Activated CD4-positive, alpha-beta memory T cell treated with anti-CD3 and anti-CD28 coated beads, Interleukin-2, amount 10 ng/mL, durations not matched to agents 7 days and 5 days (primary cell): ENCODE results near the gene SDCBP2. TPM values are rescaled to one million over a fixed set of nuclear protein-coding genes. Genes with fewer than 3 reads are reported as not detected.

Experiments used
- CTCF ChIA-PET: fragments of 350-600 bp; sonication (Branson Sonifier 250); formaldehyde crosslinking; loops from one replicate; lab custom pipeline; 2021; ENCODE audit warnings: antibody characterized with exemption, inconsistent platforms; lab: Charles Lee
- POLR2A ChIA-PET: fragments of 350-600 bp; sonication (Branson Sonifier 250); formaldehyde crosslinking; loops from one replicate; lab custom pipeline; 2021; ENCODE audit warnings: antibody characterized with exemption; lab: Charles Lee
- DNase-seq: peaks from one replicate; pipeline ENCODE4 v3.0.0-alpha.2; 2020
- H3K27ac Mint-ChIP-seq: one replicate; pipeline ENCODE4 v1.8.0; 2021; ENCODE audit warnings: mild to moderate bottlenecking, mixed read lengths
- H3K27me3 Mint-ChIP-seq: one replicate; pipeline ENCODE4 v1.8.0; 2021; ENCODE audit warnings: mixed read lengths
- H3K36me3 Mint-ChIP-seq: one replicate; pipeline ENCODE4 v1.8.0; 2021; ENCODE audit warnings: low read depth, mixed read lengths
- H3K4me1 Mint-ChIP-seq: one replicate; pipeline ENCODE4 v1.8.0; 2021; ENCODE audit warnings: mixed read lengths
- H3K4me3 Mint-ChIP-seq: one replicate; pipeline ENCODE4 v1.8.0; 2021; ENCODE audit warnings: mild to moderate bottlenecking, mixed read lengths
- H3K9me3 Mint-ChIP-seq: one replicate; pipeline ENCODE4 v1.8.0; 2021; ENCODE audit warnings: mixed read lengths
- total RNA-seq, 2 experiments: library from RNA; stranded (reverse); gene quantifications; one replicate each; pipeline ENCODE4 v1.2.3, GENCODE V29; 2021

The SDCBP2 gene
- total RNA-seq, 2 experiments from 2014 or later, result 3.1 to 3.2 TPM

- Mint-ChIP-seq H3K36me3 (no peaks in the 10 kb centered on the region), H3K27ac (no peak overlapping the region), H3K4me3 (no peak overlapping the region), H3K9me3 (no peaks in the 10 kb centered on the region), H3K27me3 (no peaks in the 10 kb centered on the region), H3K4me1 (peaks cover 8% of the 10 kb centered on the region)
- ChIA-PET CTCF (no interaction called here), POLR2A (no interaction called here)
- no peak for DNase-seq
Measured at GRCh38 chr20:1305712-1306111, 23.2 kb downstream of the SDCBP2 start.

GRCh38 chr20:1304710-1305515, 24.0 kb downstream of the SDCBP2 start:
- Mint-ChIP-seq H3K4me3 (no peak overlapping the region), H3K27me3 (no peaks in the 10 kb centered on the region), H3K36me3 (no peaks in the 10 kb centered on the region), H3K4me1 (peaks cover 16% of the 10 kb centered on the region), H3K9me3 (no peaks in the 10 kb centered on the region), H3K27ac (no peak overlapping the region)
- ChIA-PET CTCF (no interaction called here), POLR2A (no interaction called here)
- DNase-seq, result no peak

GRCh38 chr20:1302685-1303541, 26.0 kb downstream of the SDCBP2 start:
- ChIA-PET POLR2A (no interaction called here), CTCF (interaction anchor here (0.7 kb wide), 1 partner anchor 10 kb away, joined by 3 read pairs; no protein-coding TSS in a partner anchor)
- Mint-ChIP-seq H3K9me3 (no peaks in the 10 kb centered on the region), H3K4me3 (no peak overlapping the region), H3K27me3 (no peaks in the 10 kb centered on the region), H3K4me1 (peaks cover 21% of the 10 kb centered on the region), H3K36me3 (no peaks in the 10 kb centered on the region), H3K27ac (no peak overlapping the region)
- DNase-seq, result peak; percentile 38

- Mint-ChIP-seq H3K4me3 (peak overlapping the region; percentile 13), H3K27ac (peak overlapping the region; percentile 58), H3K36me3 (no peaks in the 10 kb centered on the region), H3K27me3 (no peaks in the 10 kb centered on the region), H3K4me1 (peaks cover 21% of the 10 kb centered on the region), H3K9me3 (no peaks in the 10 kb centered on the region)
- POLR2A ChIA-PET, result interaction anchor here (0.8 to 2.1 kb wide), 10 partner anchors 14 to 166 kb away, joined by 3 to 8 read pairs (median 4); partner anchors contain the start of gene SNPH
- peak; percentile 77 for DNase-seq
- CTCF ChIA-PET, result interaction anchor here (0.8 to 1.8 kb wide), 17 partner anchors 9 to 476 kb away, joined by 3 to 10 read pairs (median 5); partner anchors contain the start of genes NSFL1C and RAD21L1
Measured at GRCh38 chr20:1301031-1301529, 27.9 kb downstream of the SDCBP2 start.

GRCh38 chr20:1300083-1300840, 28.7 kb downstream of the SDCBP2 start:
- Mint-ChIP-seq H3K4me1 (peaks cover 21% of the 10 kb centered on the region), H3K27ac (peak overlapping the region; percentile 58), H3K4me3 (no peak overlapping the region), H3K9me3 (no peaks in the 10 kb centered on the region), H3K36me3 (no peaks in the 10 kb centered on the region), H3K27me3 (no peaks in the 10 kb centered on the region)
- ChIA-PET CTCF (interaction anchor here (0.8 to 1.8 kb wide), 13 partner anchors 10 to 477 kb away, joined by 3 to 10 read pairs (median 6); partner anchors contain the start of gene NSFL1C), POLR2A (interaction anchor here (0.8 to 2.1 kb wide), 10 partner anchors 13 to 167 kb away, joined by 3 to 8 read pairs (median 4); partner anchors contain the start of gene SNPH)
- no peak for DNase-seq

DNA sequence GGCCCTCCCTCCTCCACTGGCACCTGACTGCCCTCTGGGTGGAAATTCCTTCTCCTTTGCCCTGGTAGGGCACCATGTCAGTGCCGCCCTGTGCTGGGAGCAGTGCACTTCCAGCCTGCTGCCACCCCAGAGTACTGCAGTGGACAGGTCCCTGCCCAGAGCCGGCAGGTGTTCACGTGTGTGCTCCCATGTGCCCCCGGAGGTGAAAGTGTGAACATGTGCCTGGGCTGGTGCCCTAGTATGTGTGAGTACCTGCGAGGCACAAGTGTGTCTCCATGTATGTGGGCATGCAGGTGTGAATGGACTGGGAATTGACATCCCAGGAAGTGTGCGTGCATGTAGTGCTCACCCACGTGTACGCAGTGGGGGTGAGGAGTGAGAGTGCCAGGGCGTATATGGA, 29.4 kb downstream of the SDCBP2 start:
- ChIA-PET POLR2A (interaction anchor here (2.1 kb wide), 1 partner anchor 13 kb away, joined by 7 read pairs; no protein-coding TSS in a partner anchor), CTCF (no interaction called here)
- DNase-seq, result peak; percentile 47
- Mint-ChIP-seq H3K36me3 (no peaks in the 10 kb centered on the region), H3K4me1 (peaks cover 21% of the 10 kb centered on the region), H3K9me3 (no peaks in the 10 kb centered on the region), H3K27me3 (no peaks in the 10 kb centered on the region), H3K4me3 (no peak overlapping the region), H3K27ac (no peak overlapping the region)

- CTCF ChIA-PET, result interaction anchor here (0.7 to 1.1 kb wide), 3 partner anchors 14 to 176 kb away, joined by 3 read pairs; no protein-coding TSS in a partner anchor
- no peaks in the 10 kb centered on the region for H3K27me3 Mint-ChIP-seq
- no peaks in the 10 kb centered on the region for H3K9me3 Mint-ChIP-seq
- H3K4me1 Mint-ChIP-seq, result peaks cover 21% of the 10 kb centered on the region
- no peaks in the 10 kb centered on the region for H3K36me3 Mint-ChIP-seq
- H3K27ac Mint-ChIP-seq, result no peak overlapping the region
- no peak overlapping the region for H3K4me3 Mint-ChIP-seq
- POLR2A ChIA-PET, result interaction anchor here (0.6 kb wide), 1 partner anchor 26 kb away, joined by 3 read pairs; no protein-coding TSS in a partner anchor
- DNase-seq, result no peak
Measured at GRCh38 chr20:1298888-1299511, 29.9 kb downstream of the SDCBP2 start.

- no peaks in the 10 kb centered on the region for H3K9me3 Mint-ChIP-seq
- H3K27me3 Mint-ChIP-seq, result no peaks in the 10 kb centered on the region
- DNase-seq, result no peak
- ChIA-PET CTCF (interaction anchor here (1.0 to 1.1 kb wide), 2 partner anchors 15 to 18 kb away, joined by 3 read pairs; no protein-coding TSS in a partner anchor), POLR2A (no interaction called here)
- H3K4me3 Mint-ChIP-seq, result no peak overlapping the region
- no peaks in the 10 kb centered on the region for H3K36me3 Mint-ChIP-seq
- no peak overlapping the region for H3K27ac Mint-ChIP-seq
- peaks cover 21% of the 10 kb centered on the region for H3K4me1 Mint-ChIP-seq
Measured at GRCh38 chr20:1298166-1298565, 30.8 kb downstream of the SDCBP2 start.

DNA sequence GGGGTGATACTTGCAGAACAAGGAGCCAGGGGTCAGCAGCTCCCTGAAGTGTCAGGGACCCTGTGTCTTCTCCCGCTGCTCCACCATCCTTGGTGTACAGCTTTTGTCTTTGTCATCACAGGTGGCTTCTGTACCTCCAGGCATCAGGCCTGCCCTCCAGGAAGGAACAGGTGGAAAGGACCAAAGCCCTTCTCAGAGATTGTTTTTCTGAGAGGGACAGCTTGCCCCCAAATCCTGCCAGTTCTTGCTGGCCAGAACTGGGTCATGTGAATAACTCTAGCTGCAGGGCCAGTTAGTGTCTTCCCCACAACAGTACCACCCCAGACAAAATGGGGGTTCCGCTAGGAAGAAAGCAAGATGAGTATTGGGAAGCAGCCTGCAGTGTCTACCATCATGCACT, 31.5 kb downstream of the SDCBP2 start:
- H3K27ac Mint-ChIP-seq, result no peak overlapping the region
- no peaks in the 10 kb centered on the region for H3K9me3 Mint-ChIP-seq
- H3K36me3 Mint-ChIP-seq, result no peaks in the 10 kb centered on the region
- DNase-seq, result no peak
- peaks cover 21% of the 10 kb centered on the region for H3K4me1 Mint-ChIP-seq
- H3K4me3 Mint-ChIP-seq, result no peak overlapping the region
- H3K27me3 Mint-ChIP-seq, result no peaks in the 10 kb centered on the region
- POLR2A ChIA-PET, result no interaction called here
- CTCF ChIA-PET, result no interaction called here

DNA sequence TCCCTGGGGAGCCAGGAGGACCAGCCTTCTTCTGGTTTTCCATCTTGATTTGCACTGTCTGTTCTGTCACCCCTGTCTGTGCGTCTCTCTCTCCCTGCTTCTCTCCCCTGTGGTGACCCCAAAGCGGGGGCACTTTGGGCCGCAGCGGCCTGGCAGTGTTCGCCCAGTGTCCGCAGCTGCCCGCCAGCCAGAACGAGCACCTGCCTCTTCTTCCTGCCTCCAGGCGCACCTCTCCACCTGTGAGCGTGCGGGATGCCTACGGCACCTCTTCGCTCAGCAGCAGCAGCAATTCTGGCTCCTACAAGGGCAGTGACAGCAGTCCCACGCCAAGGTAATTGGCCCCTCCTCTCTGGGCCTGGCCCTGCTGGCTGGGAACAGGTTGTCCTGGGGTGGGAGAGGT, 32.0 kb downstream of the SDCBP2 start:
- no peaks in the 10 kb centered on the region for H3K36me3 Mint-ChIP-seq
- CTCF ChIA-PET, result no interaction called here
- no peaks in the 10 kb centered on the region for H3K27me3 Mint-ChIP-seq
- H3K27ac Mint-ChIP-seq, result no peak overlapping the region
- H3K9me3 Mint-ChIP-seq, result no peaks in the 10 kb centered on the region
- no peak overlapping the region for H3K4me3 Mint-ChIP-seq
- no peak for DNase-seq
- POLR2A ChIA-PET, result no interaction called here
- H3K4me1 Mint-ChIP-seq, result peaks cover 21% of the 10 kb centered on the region

DNA sequence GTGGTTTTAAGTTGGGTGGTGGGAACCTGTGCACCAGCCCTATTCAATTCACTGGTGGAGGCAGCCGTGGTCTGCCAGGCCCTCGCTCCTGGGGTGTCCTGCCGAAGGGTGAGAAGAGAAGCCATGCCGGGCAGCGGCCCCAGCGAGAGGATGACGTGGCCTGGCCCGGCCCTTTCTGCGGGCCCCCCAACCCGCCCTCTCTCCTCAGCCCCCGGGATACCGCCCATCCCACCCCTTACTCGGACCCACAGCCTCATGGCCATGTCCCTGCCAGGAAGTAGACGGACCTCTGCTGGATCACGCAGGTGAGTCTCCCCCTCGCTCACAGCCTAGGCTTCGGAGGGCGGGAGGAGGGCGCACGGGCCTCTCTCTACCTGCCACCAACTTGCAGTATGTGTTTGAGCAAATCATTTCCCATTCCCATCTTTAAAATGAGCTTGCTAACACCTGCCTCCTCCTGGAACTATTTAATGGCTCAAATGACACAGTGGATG, 32.8 kb downstream of the SDCBP2 start:
- Mint-ChIP-seq H3K4me3 (no peak overlapping the region), H3K9me3 (no peaks in the 10 kb centered on the region), H3K36me3 (no peaks in the 10 kb centered on the region), H3K4me1 (peaks cover 18% of the 10 kb centered on the region), H3K27ac (no peak overlapping the region), H3K27me3 (no peaks in the 10 kb centered on the region)
- CTCF ChIA-PET, result no interaction called here
- POLR2A ChIA-PET, result no interaction called here
- no peak for DNase-seq
